Measurements from ENCODE around the gene SUGCT.
A peak's percentile ranks its signal among the peaks of the same experiment; 100 is the strongest.

DNA sequence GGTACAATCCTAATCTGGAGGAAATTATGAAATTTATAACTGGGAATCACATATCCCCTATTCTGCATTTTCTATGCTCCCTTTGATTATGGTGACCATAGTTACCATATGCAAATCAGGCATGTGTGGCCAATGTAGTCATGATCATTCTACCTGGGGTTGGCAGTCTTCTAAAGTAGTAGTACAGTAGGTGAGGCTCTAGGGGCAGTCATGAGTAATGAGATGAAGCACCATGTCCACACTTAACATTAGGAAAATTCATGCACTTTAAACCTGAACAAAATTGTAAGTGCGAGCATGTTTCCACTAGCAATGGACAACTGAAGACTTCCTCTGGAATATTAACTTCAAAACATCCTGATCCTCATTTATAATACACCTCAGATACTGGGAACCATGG is 545.9 kb downstream of the SUGCT start:
- TF ChIP-seq, protein P1, sequence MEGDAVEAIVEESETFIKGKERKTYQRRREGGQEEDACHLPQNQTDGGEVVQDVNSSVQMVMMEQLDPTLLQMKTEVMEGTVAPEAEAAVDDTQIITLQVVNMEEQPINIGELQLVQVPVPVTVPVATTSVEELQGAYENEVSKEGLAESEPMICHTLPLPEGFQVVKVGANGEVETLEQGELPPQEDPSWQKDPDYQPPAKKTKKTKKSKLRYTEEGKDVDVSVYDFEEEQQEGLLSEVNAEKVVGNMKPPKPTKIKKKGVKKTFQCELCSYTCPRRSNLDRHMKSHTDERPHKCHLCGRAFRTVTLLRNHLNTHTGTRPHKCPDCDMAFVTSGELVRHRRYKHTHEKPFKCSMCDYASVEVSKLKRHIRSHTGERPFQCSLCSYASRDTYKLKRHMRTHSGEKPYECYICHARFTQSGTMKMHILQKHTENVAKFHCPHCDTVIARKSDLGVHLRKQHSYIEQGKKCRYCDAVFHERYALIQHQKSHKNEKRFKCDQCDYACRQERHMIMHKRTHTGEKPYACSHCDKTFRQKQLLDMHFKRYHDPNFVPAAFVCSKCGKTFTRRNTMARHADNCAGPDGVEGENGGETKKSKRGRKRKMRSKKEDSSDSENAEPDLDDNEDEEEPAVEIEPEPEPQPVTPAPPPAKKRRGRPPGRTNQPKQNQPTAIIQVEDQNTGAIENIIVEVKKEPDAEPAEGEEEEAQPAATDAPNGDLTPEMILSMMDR (IDR thresholded peaks at IDR 0.05), result peak in 2 of 3 experiments; percentile 23 to 35
- TF ChIP-seq POLR2A (IDR thresholded peaks at IDR 0.05), result no peak
